Superior temporal gyrus (tissue), 1 donor: ENCODE results near the gene RLF.
A peak's percentile ranks its signal among the peaks of the same experiment; 100 is the strongest.

ENCODE experiments used
- DNase-seq: peaks from one replicate; pipeline ENCODE4 v3.0.0-alpha.2; 2016; ENCODE audit errors: extremely low spot score

Gene RLF

DNA sequence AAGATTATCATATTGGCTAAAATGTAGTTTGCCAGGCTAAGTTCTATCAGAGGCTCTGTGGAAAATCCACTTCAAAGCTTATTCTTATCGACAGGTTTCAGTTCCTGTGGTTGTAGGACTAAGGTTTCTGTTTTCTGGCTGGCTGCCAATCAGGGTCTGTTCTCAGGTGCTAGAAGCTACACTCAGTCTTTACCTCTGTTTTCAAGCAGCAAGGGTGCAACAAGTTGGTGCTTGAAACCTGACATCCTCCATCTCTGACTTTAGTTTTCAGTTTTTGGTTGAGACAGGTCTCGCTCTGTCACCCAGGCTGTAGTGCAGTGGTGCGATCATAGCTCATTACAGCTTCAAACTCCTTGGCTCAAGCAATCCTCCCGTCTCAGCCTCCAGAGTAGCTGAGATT is 71.3 kb downstream of the RLF start:
- no peak for DNase-seq

DNA sequence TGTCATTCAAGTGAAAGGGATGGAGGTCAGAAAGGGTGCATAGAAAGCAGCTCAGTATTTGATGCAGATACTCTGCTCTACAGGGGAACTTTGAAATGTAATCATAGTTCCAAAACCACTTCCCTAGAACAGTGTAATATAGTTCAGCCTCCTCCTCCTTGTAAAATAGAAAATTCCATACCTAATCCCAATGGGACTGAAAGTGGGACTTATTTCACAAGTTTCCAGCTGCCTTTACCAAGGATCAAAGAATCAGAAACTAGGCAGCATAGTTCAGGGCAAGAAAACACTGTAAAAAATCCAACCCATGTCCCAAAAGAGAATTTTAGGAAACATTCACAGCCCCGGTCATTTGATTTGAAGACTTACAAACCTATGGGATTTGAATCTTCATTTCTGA is 78.4 kb downstream of the RLF start:
- DNase-seq: no peak

DNA sequence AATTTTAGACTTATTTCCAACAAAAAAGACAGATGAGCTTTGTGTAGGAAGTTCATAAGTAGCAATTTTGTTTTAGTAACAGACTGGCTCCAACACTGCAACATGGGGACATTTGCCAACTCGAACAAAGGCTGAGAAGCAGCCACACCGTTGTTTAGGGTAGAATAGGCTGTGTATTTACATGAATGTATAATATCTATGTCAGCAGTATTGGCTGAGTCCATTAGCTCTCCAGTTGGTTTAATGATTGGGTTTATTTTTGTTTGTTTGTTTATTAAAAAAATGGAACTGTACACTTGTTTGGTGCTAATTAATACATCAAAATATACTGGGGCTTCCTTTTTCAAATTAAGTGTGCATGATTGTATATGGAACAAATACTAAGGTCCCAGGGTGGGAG is 79.2 kb downstream of the RLF start:
- DNase-seq: no peak

DNA sequence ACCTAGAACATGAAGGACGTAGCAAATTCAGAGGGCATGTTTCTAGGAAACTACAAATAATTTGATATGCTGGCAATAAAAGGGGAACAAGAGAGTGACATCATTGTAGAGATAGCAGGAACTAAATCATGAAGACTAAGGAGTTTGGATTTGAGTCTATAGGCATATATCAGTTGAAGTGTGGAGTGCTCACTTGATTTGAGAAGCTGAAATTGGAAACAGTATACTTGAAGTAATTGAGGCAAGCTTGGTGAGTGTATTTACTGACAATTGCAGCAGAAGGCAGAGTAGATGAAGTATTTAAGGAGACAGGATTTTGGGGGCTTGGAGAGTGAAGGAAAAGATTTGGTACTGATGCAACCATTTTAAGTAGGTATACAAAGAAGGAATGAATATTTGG is 80.2 kb downstream of the RLF start:
- DNase-seq: no peak

DNA sequence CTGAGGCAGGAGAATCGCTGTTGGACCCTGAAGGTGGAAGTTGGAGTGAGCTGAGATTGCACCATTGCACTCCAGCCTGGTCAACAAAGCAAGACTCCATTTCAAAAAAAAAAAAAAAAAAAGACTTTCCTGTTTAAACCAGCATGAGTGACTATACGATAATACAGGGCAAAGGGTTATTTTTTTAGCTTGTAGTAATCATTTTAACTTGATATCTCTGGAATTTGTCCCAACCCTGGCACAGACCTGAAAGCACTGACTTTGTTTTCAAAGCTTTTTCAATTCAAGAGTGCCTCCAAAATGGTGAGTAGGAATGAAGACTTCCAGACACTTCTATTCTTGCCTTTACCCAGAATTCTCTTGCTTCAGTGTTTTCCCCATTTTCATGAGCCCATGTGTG is 82.2 kb downstream of the RLF start:
- no peak for DNase-seq

DNA sequence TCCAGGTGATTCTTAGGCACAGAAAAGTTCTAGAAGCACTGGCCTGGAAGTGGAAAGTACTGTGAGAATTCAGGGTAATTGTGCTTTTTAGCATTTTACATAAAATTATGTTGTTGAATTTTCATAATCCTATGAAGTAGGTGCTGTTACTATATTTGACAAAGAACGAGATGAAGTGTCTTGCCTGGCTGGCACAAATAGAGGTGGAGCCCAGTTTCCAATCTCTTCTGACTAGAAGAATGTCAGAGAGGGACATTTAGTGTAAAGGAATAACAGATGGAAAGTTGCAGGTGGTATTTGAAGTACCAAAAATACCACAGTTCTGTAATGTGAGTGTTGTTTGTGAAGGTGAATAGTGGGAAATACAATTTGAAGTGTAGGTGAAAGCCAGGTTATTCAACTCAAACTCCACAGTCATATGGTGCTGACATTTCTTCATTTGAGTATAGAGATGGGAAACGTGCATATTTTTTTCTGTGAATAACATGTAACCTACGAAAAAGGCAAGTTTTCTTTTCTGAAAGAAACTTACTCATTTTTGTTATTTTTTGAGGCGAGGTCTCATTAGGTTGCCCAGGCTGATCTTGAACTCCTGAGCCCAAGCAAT is 83.1 kb downstream of the RLF start:
- peak; percentile 20 for DNase-seq

DNA sequence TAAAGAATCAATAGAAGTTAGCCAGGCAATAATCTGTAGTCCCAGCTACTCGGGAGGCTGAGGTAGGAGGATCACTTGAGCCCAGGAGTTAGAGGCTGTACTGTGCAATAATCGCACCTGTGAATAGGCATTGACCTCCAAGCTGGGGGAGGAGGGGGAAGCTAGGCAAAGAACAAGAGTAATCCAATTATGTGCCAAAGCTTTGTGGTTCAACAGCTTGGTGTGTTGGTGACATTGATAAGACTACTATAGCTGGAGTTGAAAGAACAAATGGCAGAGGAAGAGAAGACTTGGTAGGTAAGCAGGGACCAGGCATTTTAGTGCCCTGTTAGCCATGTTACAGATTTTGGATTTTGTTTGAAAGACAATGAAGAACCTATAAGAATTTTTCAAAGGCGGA is 84.5 kb downstream of the RLF start:
- DNase-seq: no peak

DNA sequence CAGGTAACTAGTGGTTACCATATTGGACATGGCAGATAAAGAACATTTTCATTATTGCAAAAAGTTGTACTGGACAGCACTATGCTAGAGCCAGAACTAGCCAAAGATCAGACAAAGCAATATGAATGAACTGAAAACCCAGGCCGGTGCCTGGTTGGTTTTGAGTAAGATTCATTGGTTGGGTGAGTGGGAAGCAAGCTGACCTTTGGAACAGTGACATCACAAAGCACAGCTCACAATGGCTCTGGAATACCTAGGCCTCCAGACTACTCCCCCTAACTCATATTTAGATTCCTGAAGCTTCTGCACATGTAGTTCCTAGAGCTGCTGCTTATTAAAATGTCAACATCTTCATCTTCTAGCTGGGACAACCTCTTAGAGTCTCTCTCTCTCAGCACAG is 86.5 kb downstream of the RLF start, which contains the start of gene TMCO2:
Gene TMCO2, plus strand, starts transcription at position 283 of the 400 bp plus-strand sequence. Its CDS starts 57 bp downstream, at position 340.
- no peak for DNase-seq

DNA sequence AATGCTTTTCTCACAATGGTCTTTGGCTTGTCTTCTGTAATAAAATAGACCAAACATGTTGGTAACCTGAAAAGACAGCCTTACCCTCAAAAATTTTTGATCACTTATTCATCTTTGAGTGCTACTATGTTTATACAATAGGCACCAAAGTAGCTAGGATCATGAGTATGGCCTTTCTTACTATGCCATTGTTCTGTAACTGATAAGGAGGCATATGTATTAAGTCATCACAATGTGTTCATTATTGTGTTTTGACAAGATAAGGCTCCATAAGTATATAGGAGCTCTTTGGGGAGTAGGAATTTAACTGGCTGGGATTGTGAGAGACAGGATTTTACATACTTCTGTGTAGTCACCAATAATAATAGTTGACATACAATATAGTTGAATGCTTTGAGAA is 87.2 kb downstream of the RLF start:
- no peak for DNase-seq

DNA sequence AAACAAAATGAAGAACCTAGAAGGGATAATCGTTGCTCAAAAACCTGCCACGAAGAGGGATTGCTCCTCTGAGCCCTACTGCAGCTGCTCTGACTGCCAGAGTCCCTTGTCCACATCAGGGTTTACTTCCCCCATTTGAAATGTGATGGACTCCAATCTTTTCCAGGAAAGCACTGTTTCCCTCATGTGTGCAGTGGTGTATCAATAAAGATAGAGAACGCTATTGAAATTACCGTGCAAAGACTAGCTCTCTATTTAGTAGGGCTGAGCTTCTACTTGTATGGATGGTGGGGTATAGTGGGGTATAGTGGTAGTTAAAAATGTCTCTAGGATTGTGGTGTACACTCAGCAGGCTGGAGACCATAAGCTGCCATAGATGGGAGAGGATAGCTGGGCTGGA is 90.3 kb downstream of the RLF start:
- no peak for DNase-seq

DNA sequence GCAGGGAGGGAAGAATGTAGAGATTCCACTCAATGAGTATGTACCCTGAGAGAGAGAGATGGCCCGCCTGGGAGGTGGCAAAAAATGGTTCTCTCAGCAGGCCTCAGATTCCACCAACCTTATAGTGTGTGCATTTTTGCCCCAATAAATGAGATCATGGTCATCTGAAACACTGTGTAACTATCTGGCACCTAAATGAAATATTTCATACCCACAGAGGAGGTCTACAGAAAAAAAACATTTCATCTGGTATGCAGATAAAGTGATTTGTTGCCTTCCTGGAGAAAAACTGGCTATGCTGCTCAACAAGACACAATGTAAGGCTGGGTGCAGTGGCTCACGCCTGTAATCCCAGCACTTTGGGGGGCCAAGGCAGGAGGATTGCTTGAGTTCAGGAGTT is 91.4 kb downstream of the RLF start:
- no peak for DNase-seq

DNA sequence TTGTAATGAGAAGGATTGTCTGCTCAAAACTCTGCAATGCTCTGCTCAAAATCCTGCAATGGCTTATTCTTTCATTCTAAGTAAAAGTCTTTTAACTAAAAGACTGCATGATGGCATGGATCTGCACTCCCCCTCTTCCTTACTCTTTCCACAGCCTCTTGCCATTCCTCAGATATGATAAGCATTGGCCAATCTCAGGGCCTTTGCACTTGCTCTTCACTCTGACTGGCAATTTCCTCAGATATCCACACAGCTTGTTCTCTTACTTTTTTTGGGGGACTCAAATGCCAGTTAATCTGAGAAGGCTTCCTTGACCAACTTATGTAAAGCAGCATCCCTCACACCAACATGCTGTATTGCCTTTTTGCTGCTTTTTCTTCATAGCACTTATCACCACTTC is 94.0 kb downstream of the RLF start:
- DNase-seq: no peak

DNA sequence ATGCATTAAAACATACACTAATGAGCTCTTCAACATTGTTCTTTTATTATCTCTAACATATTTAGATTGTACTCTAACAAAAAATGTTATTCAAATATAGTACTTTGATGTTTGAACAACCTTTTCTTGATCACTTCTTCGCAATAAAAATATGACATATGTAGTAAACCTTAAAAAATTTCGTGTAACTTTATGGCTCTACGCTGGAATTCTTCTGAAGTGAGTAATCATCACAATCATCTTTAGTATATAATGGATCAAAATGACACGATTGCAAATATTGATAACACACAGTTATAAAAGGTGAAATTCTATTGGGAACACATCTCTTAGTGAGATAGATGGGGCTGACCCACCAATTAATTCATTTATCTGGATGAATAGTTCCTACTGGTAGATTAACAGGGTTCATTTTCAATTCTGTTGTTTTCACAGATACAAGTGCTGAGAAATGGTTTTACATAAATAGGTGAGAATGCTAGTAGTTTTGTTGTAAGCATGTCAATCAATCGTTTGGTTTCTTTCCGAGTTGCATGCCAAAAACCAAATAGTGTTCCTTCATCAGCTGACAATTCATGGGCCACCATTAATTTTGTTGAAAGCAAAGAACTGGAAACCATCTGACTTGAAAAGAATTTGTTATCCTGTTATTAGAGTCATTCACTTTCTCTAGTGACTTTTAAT is 95.4 kb downstream of the RLF start:
- no peak for DNase-seq

DNA sequence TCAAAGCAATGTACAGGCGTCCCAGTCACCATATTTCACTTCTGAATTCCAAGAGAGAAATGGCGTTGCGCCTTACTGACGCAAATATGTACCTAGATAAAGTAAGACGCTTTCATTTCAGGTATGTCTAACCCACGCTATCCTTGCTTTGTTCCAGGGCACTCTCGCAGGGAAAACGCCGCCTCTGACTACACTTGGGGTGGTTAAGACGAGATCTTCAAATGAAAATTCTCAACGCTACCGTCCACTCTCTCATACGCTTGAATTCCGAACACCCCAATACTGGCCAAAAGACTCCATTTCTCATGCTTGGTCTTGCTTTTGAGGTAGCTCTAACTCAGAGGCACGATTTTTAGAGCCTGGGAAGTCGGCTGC is 96.1 kb downstream of the RLF start:
- DNase-seq: peak; percentile 82

DNA sequence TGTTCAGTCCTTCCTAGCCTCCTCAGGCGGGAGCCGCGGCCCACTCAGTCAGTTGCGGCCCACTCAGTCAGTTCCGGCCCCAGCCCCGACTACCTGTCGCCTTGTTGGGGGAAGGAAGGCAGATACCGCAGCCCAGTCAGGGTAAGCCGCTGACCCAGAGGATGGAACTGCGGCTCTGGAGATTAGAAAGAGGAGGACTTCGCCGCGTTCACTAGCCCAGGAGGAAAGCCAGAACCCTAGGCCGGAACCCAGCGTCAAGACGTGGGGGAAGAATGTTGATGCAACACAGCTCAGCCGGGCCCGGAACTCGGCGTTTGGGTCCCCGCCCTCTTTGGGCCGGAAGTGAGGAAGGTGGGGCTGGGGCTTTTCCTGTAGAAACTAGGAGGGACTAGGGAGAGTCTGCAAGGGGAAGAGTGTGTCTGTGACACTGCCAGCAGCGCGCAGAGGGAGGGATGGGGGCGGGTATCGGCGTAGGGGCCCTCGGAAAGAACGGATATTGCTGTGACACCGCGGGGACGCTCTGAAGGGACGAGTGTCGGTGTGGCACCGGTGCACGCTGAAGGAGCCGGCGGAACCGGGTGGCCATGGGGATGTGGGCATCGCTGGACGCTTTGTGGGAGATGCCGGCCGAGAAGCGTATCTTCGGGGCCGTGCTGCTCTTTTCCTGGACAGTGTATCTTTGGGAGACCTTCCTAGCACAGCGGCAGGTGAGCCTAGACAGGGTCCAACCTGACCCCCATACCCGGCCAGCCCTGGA is 96.7 kb downstream of the RLF start, which contains the start of gene ZMPSTE24:
Gene ZMPSTE24, plus strand, starts transcription at position 549 of the 757 bp plus-strand sequence. Its CDS starts 36 bp downstream, at position 585.
- DNase-seq: peak; percentile 98

DNA sequence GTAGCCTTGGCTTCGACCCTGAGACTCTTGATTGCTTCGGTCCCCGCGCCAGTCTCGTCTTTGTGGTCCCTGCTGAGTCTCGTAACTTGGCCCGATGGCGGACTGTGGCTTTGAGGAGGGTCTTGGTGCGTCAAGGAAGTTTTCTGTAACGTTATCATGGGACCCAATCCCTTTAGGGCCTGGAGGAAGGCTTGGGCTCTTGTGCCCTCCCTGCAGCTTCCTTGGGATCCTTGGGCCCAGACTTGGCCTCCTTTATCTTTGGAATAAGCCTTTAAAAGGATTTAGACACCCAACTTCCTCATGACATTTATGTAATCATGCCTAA is 97.2 kb downstream of the RLF start:
- no peak for DNase-seq

DNA sequence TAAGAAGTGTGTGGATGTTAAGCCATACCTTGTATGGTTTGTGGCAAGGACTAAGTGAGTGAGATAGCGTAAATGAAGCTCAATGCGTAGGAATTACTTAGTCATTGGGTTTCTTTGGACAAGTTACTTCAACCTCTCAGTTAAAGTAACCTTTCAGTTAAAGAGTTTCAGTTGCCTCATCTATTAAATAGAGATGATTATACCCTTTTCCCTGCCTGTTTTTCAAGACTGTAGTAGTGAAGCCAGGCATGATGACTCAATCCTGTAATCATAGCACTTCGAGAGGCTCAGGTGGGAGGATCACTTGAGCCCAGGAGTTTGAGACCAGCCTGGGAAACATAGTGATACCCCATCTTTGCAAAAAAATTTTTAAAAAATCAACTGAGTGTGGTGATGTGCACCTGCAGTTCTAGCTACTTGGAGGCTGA is 103.2 kb downstream of the RLF start:
- no peak for DNase-seq

DNA sequence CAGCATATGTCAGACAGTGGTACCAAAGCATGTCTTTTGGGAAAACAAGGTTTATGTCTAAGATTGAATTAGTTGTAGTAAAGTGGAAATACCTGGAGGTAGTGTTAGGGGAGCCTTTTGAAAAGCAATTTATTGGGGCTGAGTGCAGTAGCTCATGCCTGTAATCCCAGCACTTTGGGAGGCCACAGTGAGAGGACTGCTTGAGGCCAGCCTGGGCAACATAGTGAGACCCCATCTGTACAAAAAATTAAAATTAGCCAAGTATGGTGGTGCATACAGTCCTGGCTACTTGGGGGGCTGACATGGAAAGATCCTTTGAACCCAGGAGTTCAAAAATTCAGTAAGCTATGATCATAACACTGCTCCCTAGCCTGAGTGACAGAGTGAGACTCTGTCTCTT is 104.1 kb downstream of the RLF start:
- DNase-seq: no peak

DNA sequence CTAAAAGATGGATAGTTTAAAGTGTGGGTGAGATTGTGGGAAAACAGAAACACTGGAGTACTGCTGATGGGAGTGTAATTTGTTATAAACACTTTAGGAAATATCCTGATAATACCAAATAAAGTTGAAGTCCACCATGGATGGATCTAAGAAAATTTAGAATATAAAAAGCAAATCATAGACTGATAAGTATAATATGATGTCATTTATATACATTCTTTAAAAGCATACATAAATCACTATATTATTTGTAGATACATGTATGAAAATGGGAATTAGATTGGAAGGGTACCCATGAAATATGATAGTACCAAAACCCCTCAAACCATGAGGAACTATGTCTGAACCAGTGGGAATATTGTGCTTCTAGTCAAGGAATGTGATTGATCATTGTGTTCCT is 104.7 kb downstream of the RLF start:
- DNase-seq: no peak

DNA sequence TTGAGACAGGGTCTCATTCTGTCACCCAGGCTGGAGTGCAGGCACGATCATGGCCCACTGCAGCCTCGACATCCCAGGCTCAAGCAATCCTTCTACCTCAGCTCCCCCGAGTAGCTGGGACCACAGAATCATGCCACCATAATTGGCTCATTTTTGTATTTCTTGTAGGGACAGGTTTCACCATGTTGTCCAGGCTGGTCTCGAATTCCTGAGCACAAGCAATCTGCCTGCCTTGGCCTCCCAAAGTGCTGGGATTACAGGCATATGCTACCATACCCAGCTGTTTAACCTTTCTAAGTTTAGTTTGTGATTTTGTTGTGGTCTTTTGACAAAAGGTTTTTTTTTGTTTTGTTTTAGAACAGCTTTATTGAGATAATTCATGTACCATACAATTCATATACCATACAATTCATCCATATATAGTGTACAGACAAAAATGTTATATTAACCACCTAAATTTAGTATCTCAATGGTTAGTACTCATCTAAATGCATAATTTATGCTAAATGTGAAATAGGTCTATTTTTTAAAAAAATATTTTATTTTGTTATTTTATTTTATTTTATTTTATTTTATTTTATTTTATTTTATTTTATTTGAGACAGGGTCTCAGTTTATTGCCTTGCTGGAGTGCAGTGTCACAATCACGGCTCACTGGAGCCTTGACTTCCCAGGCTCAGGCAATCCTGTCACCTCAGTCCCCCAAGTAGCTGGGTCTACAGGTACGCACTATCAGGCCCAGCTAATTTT is 105.8 kb downstream of the RLF start:
- DNase-seq: no peak

DNA sequence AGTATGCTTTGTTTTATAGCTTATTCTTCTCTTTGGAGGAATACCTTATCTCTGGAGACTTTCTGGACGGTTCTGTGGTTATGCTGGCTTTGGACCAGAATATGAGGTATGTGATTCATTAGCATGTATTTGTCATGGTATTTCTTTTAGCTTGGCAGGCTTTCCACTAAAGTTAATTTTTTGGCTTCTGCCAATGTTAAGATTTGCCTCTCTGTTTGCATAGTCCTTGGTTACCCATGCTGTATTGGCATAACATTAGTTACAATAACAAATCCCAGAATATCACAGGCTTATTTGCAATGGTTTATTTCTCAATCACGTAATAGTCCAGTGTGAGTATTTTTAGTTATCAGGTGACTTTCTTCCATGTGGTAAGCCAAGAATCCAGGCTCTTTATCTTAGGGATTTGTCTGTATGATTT is 106.6 kb downstream of the RLF start:
- no peak for DNase-seq

DNA sequence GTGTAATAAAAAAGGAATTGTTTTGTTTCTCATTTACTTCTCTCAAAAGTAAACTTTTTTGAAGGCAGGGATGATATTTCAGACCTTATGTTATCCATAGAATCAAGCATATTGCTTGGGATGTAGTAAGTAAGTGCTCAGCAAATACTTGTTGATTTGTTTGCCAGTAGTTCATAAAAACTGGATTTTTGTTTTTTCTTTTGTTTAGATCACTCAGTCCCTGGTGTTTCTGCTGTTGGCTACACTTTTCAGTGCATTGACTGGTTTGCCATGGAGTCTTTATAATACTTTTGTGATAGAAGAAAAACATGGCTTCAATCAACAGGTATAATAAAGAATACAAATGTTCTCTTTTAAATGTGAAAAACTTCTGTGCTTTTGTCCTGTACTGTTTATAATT is 107.0 kb downstream of the RLF start:
- DNase-seq: no peak
